ENCODE results near the gene MICAL1.

The MICAL1 gene

DNA sequence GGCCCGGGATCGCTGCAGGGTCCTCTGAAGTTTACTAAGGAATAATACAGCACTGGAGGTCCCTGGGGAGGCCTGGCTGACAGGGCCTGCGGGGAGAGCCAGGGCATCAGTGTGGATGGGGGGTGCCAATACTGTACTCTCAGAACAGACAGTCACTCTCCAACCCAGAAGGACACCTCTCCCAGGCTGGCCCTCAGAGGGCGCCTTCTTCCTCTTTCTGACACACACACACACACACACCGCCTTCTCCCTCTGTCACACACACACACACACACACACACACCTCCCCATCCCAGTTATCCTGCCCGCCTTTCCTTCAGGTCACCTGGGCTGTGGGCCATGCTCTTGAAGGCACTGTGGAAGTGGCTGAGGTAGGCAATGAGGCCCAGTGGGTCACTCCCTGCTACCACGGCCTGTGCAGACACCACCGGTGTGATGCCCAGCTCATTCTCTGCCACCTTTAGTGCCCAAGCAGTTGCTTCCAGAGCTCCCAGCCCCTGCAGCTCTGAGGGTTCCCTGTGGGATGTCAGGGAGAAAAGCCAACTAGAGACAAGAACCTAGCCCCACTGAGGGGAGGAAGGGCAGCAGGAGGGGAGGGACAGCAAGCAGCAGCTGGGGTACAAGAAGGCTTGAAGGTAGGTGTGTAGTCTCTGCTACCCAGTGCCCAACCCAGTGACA is 7.6 kb downstream of the MICAL1 start:
- TF ChIP-seq CTCF (conservative IDR thresholded peaks at IDR 0.05; ENCODE audit: low read depth, low read length), result no peak
- no peak for DNase-seq (ENCODE audit: low read depth)
- no peak overlapping the region for H3K4me3 ChIP-seq (ENCODE audit: low read length)

- no peak overlapping the region for H3K4me3 ChIP-seq (ENCODE audit: low read length)
- TF ChIP-seq CTCF (conservative IDR thresholded peaks at IDR 0.05; ENCODE audit: low read depth, low read length), result no peak
- no peak for DNase-seq (ENCODE audit: low read depth)
Observed at GRCh38 chr6:109447087-109447486, 8.5 kb downstream of the MICAL1 start.

DNA sequence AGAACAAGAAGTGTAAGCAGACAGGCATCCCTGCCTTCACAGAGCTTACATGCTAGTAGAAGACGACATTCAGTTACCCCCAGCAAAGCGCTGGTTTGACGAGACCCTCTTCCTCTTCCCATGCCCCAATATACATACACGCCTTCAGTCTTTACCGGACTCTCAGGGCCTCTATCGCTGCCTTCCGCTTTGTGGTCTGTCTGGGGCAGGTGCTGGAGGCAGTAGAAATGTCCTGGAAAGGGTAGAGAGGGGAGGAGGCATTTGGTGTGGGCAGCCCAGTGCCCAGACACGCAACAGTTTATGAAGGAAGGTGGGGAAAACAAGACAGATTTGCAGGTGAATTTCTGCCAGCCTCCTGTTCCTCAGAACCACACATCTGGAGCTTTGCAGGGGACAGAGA is 9.0 kb downstream of the MICAL1 start:
- no peak overlapping the region for H3K4me3 ChIP-seq (ENCODE audit: low read length)
- DNase-seq (ENCODE audit: low read depth), result no peak
- no peak for TF ChIP-seq CTCF (conservative IDR thresholded peaks at IDR 0.05; ENCODE audit: low read depth, low read length)

- no peak for DNase-seq (ENCODE audit: low read depth)
- no peak overlapping the region for H3K4me3 ChIP-seq (ENCODE audit: low read length)
- no peak for TF ChIP-seq CTCF (conservative IDR thresholded peaks at IDR 0.05; ENCODE audit: low read depth, low read length)
Observed at GRCh38 chr6:109446072-109446471, 9.5 kb downstream of the MICAL1 start.

- no peak overlapping the region for H3K4me3 ChIP-seq (ENCODE audit: low read length)
- DNase-seq (ENCODE audit: low read depth), result no peak
- no peak for TF ChIP-seq CTCF (conservative IDR thresholded peaks at IDR 0.05; ENCODE audit: low read depth, low read length)
Observed at GRCh38 chr6:109445382-109445781, 10.2 kb downstream of the MICAL1 start.

DNA sequence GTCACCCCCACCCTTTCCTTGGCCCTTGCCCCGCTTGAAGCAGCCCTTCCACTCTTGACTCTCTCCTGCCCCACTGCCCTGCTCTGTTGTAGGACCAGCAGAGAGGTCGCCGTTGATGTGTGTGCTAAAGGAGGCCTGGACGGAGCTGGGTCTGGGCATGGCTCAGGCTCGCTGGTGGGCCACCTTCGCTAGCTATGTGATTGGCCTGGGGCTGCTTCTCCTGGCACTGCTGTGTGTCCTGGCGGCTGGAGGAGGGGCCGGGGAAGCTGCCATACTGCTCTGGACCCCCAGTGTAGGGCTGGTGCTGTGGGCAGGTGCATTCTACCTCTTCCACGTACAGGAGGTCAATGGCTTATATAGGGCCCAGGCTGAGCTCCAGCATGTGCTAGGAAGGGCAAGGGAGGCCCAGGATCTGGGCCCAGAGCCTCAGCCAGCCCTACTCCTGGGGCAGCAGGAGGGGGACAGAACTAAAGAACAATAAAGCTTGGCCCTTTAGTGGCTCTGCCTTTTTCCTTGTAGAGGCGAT is 12.1 kb downstream of the MICAL1 start:
- H3K4me3 ChIP-seq (ENCODE audit: low read length), result no peak overlapping the region
- no peak for TF ChIP-seq CTCF (conservative IDR thresholded peaks at IDR 0.05; ENCODE audit: low read depth, low read length)
- no peak for DNase-seq (ENCODE audit: low read depth)

- no peak for DNase-seq (ENCODE audit: low read depth)
- H3K4me3 ChIP-seq (ENCODE audit: low read length), result no peak overlapping the region
- TF ChIP-seq CTCF (conservative IDR thresholded peaks at IDR 0.05; ENCODE audit: low read depth, low read length), result no peak
Observed at GRCh38 chr6:109442393-109442924, 13.1 kb downstream of the MICAL1 start.

Data from retinal pigment epithelial cell (primary cell).